ENCODE measurements around the gene KANK2.

The KANK2 gene

DNA sequence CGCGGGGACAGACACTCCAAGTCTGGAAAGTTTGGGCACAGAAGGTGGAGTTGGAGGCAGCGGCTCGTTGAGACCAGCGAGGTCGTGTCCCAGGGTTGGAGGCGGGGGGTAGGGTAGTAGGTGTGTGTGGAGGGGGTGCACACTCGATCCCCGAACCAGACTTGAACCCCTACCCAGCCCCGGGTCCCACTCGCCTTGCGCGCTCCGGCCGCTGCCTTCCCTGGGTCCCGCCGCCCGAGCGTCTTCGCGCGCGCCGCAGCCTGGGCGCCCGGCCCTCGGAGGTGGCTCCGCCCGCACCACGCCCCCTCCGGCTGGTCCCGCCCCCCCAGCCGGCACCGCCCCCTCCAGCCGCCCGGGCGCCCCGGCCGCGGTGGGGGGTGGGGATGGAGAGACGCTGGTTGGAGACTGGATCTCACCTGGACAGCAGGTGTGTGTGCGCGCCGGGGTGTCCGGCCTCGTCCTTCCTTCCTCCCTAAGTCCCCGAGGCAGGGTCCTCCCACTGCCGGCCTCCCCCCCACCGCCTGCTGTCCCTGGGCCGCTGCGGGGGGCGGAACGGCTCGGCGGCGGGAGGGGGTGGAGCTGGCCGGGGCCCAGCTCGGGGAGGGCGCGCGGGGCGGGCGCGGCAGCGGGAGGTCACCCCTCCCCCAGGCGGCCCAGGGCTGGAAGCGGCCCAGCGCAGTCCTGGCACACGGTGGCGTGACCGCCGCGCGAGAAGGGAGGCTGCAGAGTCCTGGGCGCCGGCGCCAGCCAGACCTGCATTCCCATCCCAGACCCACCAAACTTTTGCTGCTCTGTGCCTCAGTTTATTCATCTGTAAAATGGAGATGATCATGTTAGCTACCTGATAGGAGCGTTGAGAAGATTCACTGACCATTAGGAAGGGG is at the start of gene KANK2:
KANK2 (minus strand) TSS at position 255 of the 884 bp plus-strand sequence. CDS start 3,034 bp downstream, outside the sequence.
- no peak for TF ChIP-seq GATA1 (IDR thresholded peaks at IDR 0.05; ENCODE audit: low read depth, low read length)
- TF ChIP-seq POLR2A (IDR thresholded peaks at IDR 0.05; ENCODE audit: low read length), result peak; percentile 57
- peak; percentile 90 to 95 for DNase-seq

DNA sequence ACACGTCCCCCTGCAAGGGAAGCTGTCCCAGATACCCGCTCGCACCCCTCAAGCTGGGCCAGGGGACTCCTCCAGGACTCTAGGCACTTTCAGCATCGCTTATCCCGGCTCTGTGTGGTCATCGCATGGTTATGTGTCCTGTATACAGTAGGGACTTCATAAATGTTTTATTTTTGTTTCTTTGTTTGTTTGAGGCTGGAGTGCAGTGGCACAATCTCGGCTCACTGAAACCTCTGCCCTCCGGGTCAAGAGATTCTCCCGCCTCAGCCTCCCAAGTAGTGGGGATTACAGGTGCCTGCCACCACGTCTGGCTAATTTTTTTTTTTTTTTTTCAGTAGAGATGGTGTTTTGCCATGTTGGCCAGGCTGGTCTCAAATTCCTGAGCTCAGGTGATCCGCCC is 49.6 kb upstream of the KANK2 start:
- TF ChIP-seq POLR2A (IDR thresholded peaks at IDR 0.05; ENCODE audit: low read length) (no peak), GATA1 (IDR thresholded peaks at IDR 0.05; ENCODE audit: low read depth, low read length) (no peak)

GRCh38 chr19:11244846-11245589 is 47.7 kb upstream of the KANK2 start:
- TF ChIP-seq GATA1 (IDR thresholded peaks at IDR 0.05; ENCODE audit: low read depth, low read length) (no peak), POLR2A (IDR thresholded peaks at IDR 0.05; ENCODE audit: low read length) (no peak)

More for the DNA sequence above, 49.6 kb upstream of the KANK2 start:
- no peak for DNase-seq

GRCh38 chr19:11243798-11244169 is 46.4 kb upstream of the KANK2 start:
- TF ChIP-seq GATA1 (IDR thresholded peaks at IDR 0.05; ENCODE audit: low read depth, low read length), result no peak
- TF ChIP-seq POLR2A (IDR thresholded peaks at IDR 0.05; ENCODE audit: low read length), result no peak
- DNase-seq, result no peak

More at GRCh38 chr19:11244846-11245589, 47.7 kb upstream of the KANK2 start:
- DNase-seq, result no peak

DNA sequence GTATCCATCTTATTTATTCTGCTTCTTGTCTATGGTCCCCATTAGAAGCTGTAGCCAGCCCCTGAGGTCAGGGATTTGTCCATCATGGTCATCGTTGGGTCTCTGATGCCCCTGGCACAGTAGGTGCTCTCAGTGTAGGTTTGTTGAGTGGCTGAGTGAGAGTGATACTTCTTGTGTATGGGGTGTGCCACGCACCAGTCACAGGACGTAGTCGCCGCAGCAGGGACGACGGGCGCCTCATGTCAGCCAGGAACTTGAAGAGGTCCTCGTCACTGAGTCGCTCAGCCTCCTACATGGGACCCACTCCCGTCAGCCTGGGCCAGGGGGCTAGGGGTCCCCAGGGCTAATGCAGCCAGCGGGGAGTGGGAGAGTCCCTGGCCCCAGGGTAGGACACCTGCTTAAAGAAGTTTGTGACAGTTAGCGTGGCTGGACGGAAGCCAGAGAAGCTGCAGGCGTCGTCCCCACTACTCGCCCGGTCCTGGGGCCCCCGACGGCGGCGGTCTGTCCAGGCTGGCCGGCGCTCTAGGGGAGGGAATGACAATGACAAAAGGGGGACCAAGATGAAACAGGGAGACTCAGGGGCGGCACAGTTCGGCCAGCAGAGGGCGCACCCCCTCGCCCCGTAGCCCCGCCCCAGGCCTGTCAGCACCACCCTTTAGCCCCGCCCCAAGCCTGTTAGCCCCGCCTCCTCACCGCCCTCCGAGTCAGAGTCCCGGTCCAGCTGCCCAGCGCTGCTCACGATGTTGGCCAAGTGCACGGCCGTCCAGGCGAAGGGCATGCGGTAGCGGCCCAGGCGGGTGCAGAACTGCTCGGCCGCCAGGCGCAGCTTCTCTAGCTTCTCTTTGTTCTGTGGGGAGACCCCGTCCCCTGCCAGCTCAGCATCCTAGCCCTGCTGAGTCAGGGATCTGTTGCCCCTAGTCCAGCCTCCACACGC is 45.8 kb upstream of the KANK2 start:
- DNase-seq, result peak; percentile 84 to 94
- TF ChIP-seq POLR2A (IDR thresholded peaks at IDR 0.05; ENCODE audit: low read length), result no peak
- TF ChIP-seq GATA1 (IDR thresholded peaks at IDR 0.05; ENCODE audit: low read depth, low read length), result no peak

DNA sequence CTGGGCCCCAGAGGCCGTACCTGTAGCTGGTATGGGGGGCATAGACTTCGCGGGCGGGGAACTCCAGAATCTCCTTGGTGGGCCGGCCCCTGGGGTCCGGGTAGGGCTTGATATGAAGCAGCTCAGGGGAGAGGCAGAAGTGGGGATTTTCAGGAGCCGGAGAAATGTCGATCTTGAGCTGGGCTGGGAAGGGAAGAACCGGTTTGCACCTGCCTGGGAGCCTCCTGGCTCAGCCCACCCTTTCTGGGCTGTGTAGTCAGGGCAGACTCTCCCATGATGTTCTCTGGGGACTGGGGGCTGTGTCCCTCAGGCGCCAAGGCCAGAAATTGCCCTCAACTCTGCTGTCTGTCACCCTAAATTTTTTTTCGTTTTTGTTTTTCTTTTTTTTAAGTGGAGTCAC is 44.7 kb upstream of the KANK2 start:
- DNase-seq, result no peak
- TF ChIP-seq POLR2A (IDR thresholded peaks at IDR 0.05; ENCODE audit: low read length), result no peak
- TF ChIP-seq GATA1 (IDR thresholded peaks at IDR 0.05; ENCODE audit: low read depth, low read length), result no peak

GRCh38 chr19:11240008-11240444 is 42.7 kb upstream of the KANK2 start:
- no peak for DNase-seq
- no peak for TF ChIP-seq POLR2A (IDR thresholded peaks at IDR 0.05; ENCODE audit: low read length)
- no peak for TF ChIP-seq GATA1 (IDR thresholded peaks at IDR 0.05; ENCODE audit: low read depth, low read length)

DNA sequence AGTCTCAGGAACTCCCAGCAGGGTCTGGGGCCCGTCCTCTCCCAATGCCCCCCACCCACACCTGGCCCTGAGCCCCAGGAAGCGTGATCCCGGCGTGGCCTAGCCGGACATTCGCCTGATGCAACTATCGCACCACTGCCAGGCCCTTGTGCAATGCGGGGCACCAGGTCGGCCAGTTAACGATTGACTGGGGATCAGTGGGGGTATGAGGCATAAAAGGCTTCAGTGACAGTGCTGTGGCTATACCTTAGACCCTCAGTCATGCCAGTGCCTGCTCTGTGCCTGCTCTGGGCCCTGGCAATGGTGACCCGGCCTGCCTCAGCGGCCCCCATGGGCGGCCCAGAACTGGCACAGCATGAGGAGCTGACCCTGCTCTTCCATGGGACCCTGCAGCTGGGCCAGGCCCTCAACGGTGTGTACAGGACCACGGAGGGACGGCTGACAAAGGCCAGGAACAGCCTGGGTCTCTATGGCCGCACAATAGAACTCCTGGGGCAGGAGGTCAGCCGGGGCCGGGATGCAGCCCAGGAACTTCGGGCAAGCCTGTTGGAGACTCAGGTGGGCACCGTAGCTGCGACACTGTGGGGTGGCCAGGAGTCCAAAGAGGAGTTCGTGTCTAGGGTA is 42.1 kb upstream of the KANK2 start, which contains the start of gene ANGPTL8:
ANGPTL8 (plus strand) TSS at position 243 of the 624 bp plus-strand sequence; CDS start at position 262, 19 bp downstream.
- TF ChIP-seq GATA1 (IDR thresholded peaks at IDR 0.05; ENCODE audit: low read depth, low read length) (no peak), POLR2A (IDR thresholded peaks at IDR 0.05; ENCODE audit: low read length) (no peak)
- no peak for DNase-seq

DNA sequence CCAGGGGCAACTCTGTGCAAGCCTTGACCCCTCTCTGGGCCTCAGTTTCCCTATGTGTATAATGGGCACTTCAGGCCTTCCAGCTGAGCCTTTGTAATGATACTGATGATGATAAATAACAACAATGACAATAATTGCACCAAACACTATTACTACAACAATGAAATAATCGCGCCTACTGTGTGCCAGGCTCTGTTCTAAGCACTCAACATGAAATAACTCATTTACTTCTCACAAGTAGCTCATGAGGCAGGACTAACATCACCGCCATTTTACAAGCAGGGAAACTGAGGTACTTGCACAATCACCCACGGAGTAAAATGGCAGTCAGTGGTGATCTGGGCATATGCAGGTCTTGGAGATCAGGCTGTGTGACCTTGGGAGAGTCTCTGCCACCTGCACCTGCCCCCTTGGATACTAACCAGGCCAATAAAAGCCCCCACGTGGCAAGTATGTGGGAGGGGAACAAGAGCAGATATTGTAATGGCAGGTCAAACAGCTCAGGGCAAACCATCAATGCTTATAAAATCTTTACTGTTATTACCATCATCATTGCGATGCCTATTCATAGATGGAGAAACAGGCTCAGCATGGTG is 41.5 kb upstream of the KANK2 start:
- TF ChIP-seq POLR2A (IDR thresholded peaks at IDR 0.05; ENCODE audit: low read length) (no peak), GATA1 (IDR thresholded peaks at IDR 0.05; ENCODE audit: low read depth, low read length) (no peak)
- DNase-seq, result no peak

GRCh38 chr19:11238041-11238440 is 40.7 kb upstream of the KANK2 start:
- TF ChIP-seq GATA1 (IDR thresholded peaks at IDR 0.05; ENCODE audit: low read depth, low read length) (no peak), POLR2A (IDR thresholded peaks at IDR 0.05; ENCODE audit: low read length) (no peak)
- DNase-seq, result no peak

GRCh38 chr19:11237321-11237720 is 40.0 kb upstream of the KANK2 start:
- no peak for DNase-seq
- TF ChIP-seq POLR2A (IDR thresholded peaks at IDR 0.05; ENCODE audit: low read length), result no peak
- TF ChIP-seq GATA1 (IDR thresholded peaks at IDR 0.05; ENCODE audit: low read depth, low read length), result no peak

Measured in erythroblast (primary cell).